BJ (cell line): ENCODE results near the gene GOSR2. TPM values are rescaled to one million over a fixed set of nuclear protein-coding genes. Genes with fewer than 3 reads are reported as not detected.

Experiments
- CTCF ChIA-PET: fragments of 350-600 bp; formaldehyde crosslinking; extraction: SDS; loops from one replicate; lab custom pipeline; 2021; ENCODE audit warnings: antibody characterized with exemption, inconsistent platforms; lab: Yijun Ruan, JAX
- POLR2A ChIA-PET: fragments of 300-600 bp; sonication (Branson Sonifier 250); formaldehyde crosslinking; extraction: SDS; loops from one replicate; lab custom pipeline; 2021; ENCODE audit warnings: antibody characterized with exemption; lab: Charles Lee
- DNase-seq: peaks from one replicate; pipeline ENCODE4 v3.0.0-alpha.2; 2011; ENCODE audit warnings: low read depth
- H3K27me3 ChIP-seq: 2 replicates; pipeline ENCODE4 v1.6.0; 2011; ENCODE audit warnings: low read length; ENCODE audit not compliant: control insufficient read depth, insufficient read depth
- H3K36me3 ChIP-seq: 2 replicates; pipeline ENCODE4 v1.5.1; 2011; ENCODE audit warnings: low read length; ENCODE audit not compliant: control insufficient read depth, insufficient read depth
- H3K4me3 ChIP-seq: 2 replicates; pipeline ENCODE4 v1.5.1; 2011; ENCODE audit warnings: low read depth, mild to moderate bottlenecking, control low read depth, low read length
- polyA plus RNA-seq: library from polyadenylated mRNA; depleted of rRNA; stranded (reverse); fragments of >200 nt; gene quantifications from 2 replicates; pipeline ENCODE4 v1.2.3, GENCODE V29; 2011
- TF ChIP-seq, protein P1 (sequence below): IDR thresholded peaks from 2 replicates; pipeline ENCODE4 v1.5.1; 2011; ENCODE audit warnings: low read depth, mild to moderate bottlenecking, control low read depth, inconsistent platforms, low read length, moderate library complexity; ENCODE audit not compliant: insufficient read depth

GOSR2 gene
- polyA plus RNA-seq, 1 experiment: 72.8 TPM

DNA sequence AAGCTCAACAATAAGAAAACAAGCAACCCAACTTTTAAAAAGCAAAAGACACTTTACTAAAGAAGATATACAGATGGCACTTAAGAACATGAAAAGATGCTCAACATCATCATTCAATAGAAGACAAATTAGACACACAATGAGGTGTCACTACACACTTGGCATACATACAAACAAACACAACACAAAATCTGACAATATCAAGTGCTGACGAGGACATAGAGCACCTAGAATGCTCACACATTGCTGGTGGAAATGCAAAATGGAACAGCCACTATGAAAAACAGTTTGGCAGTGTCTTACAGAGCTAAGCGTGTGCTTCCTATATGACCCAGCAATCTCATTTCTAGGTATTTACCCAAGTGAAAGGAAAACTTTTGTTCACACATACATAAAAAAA lies 37.2 kb downstream of the GOSR2 start:
- Histone ChIP-seq H3K36me3 (no peaks in the 10 kb centered on the region), H3K4me3 (no peak overlapping the region), H3K27me3 (peaks cover 7% of the 10 kb centered on the region)
- no peak for DNase-seq
- CTCF ChIA-PET: interaction anchor here (0.6 to 2.8 kb wide), 2 partner anchors 18 to 988 kb away, joined by 3 to 16 read pairs; no protein-coding TSS in a partner anchor
- POLR2A ChIA-PET: interaction anchor here (0.7 kb wide), 1 partner anchor 9 kb away, joined by 3 read pairs; no protein-coding TSS in a partner anchor
- TF ChIP-seq, protein P1, sequence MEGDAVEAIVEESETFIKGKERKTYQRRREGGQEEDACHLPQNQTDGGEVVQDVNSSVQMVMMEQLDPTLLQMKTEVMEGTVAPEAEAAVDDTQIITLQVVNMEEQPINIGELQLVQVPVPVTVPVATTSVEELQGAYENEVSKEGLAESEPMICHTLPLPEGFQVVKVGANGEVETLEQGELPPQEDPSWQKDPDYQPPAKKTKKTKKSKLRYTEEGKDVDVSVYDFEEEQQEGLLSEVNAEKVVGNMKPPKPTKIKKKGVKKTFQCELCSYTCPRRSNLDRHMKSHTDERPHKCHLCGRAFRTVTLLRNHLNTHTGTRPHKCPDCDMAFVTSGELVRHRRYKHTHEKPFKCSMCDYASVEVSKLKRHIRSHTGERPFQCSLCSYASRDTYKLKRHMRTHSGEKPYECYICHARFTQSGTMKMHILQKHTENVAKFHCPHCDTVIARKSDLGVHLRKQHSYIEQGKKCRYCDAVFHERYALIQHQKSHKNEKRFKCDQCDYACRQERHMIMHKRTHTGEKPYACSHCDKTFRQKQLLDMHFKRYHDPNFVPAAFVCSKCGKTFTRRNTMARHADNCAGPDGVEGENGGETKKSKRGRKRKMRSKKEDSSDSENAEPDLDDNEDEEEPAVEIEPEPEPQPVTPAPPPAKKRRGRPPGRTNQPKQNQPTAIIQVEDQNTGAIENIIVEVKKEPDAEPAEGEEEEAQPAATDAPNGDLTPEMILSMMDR: no peak

DNA sequence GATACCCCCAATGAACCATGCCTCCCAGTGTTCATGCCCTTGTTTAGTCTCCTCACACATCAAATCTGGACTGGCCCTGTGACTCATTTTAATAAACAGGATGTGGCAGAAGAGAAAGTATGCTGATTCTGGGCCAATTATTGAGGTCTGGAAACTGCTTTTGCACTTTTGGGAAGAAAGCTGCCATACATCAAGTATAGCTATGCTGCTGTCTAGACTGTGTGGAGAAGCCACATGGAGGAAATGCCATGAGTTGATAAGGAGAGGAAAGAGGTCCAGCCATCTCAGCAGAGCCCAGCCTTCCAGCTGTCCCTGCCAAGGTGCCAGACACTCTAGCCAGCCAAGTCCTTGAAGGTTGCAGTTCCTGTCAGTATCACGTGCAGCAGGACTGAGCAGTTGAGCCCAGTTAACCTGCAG lies 39.4 kb downstream of the GOSR2 start:
- no peak for DNase-seq
- TF ChIP-seq, protein P1: no peak
- H3K27me3 ChIP-seq: peaks cover 5% of the 10 kb centered on the region
- H3K36me3 ChIP-seq: no peaks in the 10 kb centered on the region
- ChIA-PET CTCF (no interaction called here), POLR2A (interaction anchor here (0.8 kb wide), 1 partner anchor 158 kb away, joined by 6 read pairs; no protein-coding TSS in a partner anchor)
- H3K4me3 ChIP-seq: no peak overlapping the region

GRCh38 chr17:46963571-46963970 lies 40.6 kb downstream of the GOSR2 start:
- no peak for DNase-seq
- TF ChIP-seq, protein P1: no peak
- CTCF ChIA-PET: interaction anchor here (0.6 to 1.5 kb wide), 3 partner anchors 14 to 26 kb away, joined by 3 to 4 read pairs (median 3); no protein-coding TSS in a partner anchor
- H3K27me3 ChIP-seq: peaks cover 2% of the 10 kb centered on the region; the same call in 1 of the 2 replicates
- no peaks in the 10 kb centered on the region for H3K36me3 ChIP-seq
- POLR2A ChIA-PET: no interaction called here
- no peak overlapping the region for H3K4me3 ChIP-seq

DNA sequence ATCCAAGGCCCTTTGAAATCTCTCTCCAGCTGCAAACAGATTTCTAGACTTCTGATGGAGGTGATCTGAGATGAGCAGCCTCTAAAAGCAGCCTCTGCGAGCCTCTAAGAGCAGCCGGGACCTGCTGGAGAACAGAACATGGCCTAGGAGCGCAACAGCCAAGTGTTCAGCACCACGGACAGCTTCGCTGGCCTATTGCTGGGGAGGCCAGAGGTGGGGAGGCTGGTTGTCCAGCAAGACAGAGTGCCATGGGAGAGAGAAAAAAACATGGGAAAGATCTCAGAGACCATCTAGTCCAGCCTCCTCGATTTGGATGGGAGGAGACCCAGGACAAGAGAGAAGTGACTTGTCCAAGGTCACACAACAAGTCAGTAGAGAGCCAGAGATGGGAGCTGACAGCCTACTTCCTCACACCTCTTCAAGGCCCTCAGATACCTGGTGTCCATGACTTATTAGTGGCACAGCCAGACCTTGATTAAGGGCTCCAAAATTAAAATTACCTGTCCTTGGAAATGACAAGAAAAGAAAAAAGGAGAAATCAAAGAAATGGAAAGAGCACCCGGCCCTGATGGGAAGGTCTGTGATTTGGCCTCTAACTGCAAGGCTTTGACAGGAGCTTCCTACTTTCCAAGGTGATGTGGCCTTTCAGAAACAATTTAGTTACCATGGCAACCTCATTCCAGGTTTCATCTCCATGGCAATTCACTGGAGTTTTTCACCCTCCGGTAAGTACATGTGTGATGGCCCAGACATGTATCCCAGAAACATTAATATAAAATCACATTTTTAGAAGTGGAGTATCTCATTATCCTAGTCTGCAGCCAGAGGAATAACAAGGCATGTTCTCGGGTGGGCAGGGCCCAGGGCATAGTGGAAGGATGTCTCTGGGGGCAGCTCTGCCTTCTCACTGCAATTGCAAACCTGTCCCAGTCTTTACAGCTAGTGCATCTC lies 41.6 kb downstream of the GOSR2 start:
- Histone ChIP-seq H3K27me3 (peaks cover 2% of the 10 kb centered on the region; the same call in 1 of the 2 replicates), H3K36me3 (no peaks in the 10 kb centered on the region), H3K4me3 (no peak overlapping the region)
- CTCF ChIA-PET: interaction anchor here (1.3 to 1.5 kb wide), 2 partner anchors 15 to 22 kb away, joined by 3 to 4 read pairs; no protein-coding TSS in a partner anchor
- no peak for DNase-seq
- TF ChIP-seq, protein P1: no peak
- POLR2A ChIA-PET: no interaction called here
